ENCODE data around the gene GAB3. TPM values are rescaled to one million over a fixed set of nuclear protein-coding genes. Genes with fewer than 3 reads are reported as not detected.

The GAB3 gene
- polyA plus RNA-seq, 1 donor, result 3.2 TPM

DNA sequence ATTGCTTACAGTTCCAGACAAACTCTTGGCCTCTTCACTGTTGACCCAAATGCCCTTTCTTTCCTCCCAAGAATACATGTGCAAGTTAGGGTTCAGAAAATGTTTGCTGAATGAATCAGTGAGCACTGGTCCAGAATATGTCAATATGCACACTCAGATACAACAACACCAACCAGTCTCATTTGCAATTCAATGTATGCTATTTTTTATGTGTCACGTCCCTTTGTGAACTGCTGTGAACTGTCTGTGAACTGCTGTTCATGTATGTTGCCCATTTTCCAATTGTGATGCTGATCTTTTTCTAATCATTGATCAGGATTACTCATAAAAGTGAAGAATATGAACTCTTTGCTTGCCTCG, 17.8 kb downstream of the GAB3 start:
- DNase-seq, result no peak
- Histone ChIP-seq H3K4me1 (ENCODE audit: control insufficient read depth, insufficient read depth, low read length) (peaks cover 3% of the 10 kb centered on the region), H3K9me3 (ENCODE audit: control insufficient read depth, low read depth, low read length) (no peaks in the 10 kb centered on the region), H3K27me3 (ENCODE audit: control insufficient read depth, insufficient read depth, low read length) (no peaks in the 10 kb centered on the region), H3K4me3 (ENCODE audit: low read length) (no peak overlapping the region), H3K36me3 (ENCODE audit: control insufficient read depth, insufficient read depth, low read length) (no peaks in the 10 kb centered on the region), H3K27ac (ENCODE audit: low read length) (no peak overlapping the region)
- WGBS (ENCODE audit: insufficient coverage, low lambda C conversion rate), result no CpG with 5 or more reads among the region's 2 CpGs

DNA sequence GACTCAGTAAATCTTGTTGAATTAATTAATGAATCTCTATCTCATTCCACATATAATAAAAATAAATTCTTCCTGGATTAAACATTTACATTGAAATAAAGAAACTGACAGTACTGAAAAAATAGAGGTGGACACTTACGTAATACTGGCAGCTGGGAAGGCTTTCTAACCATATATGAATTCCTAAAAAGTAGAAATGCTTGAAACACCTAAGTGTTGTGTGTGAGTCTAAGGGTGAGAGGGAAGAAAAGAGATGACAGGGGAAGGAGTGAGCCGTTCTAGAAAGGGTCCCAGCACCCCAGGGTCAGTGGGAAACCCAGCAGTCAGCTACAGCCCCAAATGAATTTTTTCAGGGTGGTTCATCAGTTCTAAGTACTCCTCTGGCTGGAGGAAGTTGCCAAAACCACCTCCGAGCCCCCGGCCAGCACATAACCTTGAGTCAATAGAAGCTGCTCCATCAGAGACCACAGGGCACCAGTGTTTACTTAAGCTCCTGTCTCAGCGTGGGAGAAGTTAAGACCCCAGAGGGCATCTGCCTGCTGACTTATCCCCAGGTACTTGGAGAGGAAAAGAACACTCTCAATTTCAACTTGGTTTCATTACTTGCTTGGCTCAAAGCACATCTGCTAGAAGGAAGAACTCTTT, 18.3 kb downstream of the GAB3 start:
- no peak overlapping the region for H3K4me3 ChIP-seq (ENCODE audit: low read length)
- H3K4me1 ChIP-seq (ENCODE audit: control insufficient read depth, insufficient read depth, low read length), result peaks cover 3% of the 10 kb centered on the region
- no peaks in the 10 kb centered on the region for H3K36me3 ChIP-seq (ENCODE audit: control insufficient read depth, insufficient read depth, low read length)
- no peaks in the 10 kb centered on the region for H3K9me3 ChIP-seq (ENCODE audit: control insufficient read depth, low read depth, low read length)
- H3K27me3 ChIP-seq (ENCODE audit: control insufficient read depth, insufficient read depth, low read length), result no peaks in the 10 kb centered on the region
- WGBS (ENCODE audit: insufficient coverage, low lambda C conversion rate), result no CpG with 5 or more reads among the region's 5 CpGs
- no peak for DNase-seq
- no peak overlapping the region for H3K27ac ChIP-seq (ENCODE audit: low read length)

DNA sequence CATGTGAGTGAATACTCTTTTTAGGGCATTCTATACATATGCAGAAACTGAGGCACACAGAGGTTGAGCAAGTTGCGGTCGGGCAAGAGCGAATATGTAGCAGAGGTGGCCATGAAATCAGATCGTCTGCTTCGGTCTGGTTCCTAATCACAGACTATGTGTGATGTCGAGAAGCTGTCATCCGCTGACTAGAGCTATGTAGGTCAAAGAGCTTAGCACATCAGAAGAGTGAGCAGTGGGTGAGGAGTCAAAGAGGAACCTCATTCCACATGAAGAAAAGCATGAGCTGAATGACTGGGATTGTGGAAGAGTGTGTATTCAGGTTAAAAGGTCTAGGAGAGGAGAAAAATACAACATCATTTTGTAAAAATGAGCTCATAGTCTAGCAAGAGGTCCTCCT, 19.0 kb downstream of the GAB3 start:
- DNase-seq, result no peak
- H3K4me1 ChIP-seq (ENCODE audit: control insufficient read depth, insufficient read depth, low read length), result peaks cover 3% of the 10 kb centered on the region

DNA sequence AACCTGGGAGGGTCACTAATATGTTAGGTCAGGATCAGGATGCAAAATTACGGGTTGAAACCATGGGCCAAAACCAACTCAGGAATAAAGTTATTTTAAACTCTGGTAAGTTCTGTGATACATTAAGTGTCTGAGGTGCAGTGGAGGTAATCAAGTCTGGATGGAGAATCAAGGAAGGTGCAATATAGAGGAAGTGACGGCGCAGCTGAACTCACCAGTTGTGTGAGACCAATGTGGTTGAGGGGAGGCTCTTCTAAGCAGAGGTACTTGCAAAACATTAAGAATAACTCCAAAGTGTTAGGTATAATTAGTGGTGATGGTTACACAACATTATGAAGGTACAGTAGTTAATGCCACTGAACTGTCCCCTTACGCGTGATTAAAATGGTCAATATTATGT, 19.7 kb downstream of the GAB3 start:
- Histone ChIP-seq H3K4me1 (ENCODE audit: control insufficient read depth, insufficient read depth, low read length) (peaks cover 3% of the 10 kb centered on the region), H3K4me3 (ENCODE audit: low read length) (no peak overlapping the region), H3K36me3 (ENCODE audit: control insufficient read depth, insufficient read depth, low read length) (no peaks in the 10 kb centered on the region), H3K9me3 (ENCODE audit: control insufficient read depth, low read depth, low read length) (no peaks in the 10 kb centered on the region), H3K27ac (ENCODE audit: low read length) (no peak overlapping the region), H3K27me3 (ENCODE audit: control insufficient read depth, insufficient read depth, low read length) (no peaks in the 10 kb centered on the region)
- no CpG with 5 or more reads among the region's 5 CpGs for WGBS (ENCODE audit: insufficient coverage, low lambda C conversion rate)
- DNase-seq, result no peak

More for the DNA sequence above, 19.0 kb downstream of the GAB3 start:
- Histone ChIP-seq H3K4me3 (ENCODE audit: low read length) (no peak overlapping the region), H3K36me3 (ENCODE audit: control insufficient read depth, insufficient read depth, low read length) (no peaks in the 10 kb centered on the region), H3K9me3 (ENCODE audit: control insufficient read depth, low read depth, low read length) (no peaks in the 10 kb centered on the region), H3K27me3 (ENCODE audit: control insufficient read depth, insufficient read depth, low read length) (no peaks in the 10 kb centered on the region), H3K27ac (ENCODE audit: low read length) (no peak overlapping the region)
- 93% methylated on average over 3 of the region's 7 CpGs for WGBS (ENCODE audit: insufficient coverage, low lambda C conversion rate)

DNA sequence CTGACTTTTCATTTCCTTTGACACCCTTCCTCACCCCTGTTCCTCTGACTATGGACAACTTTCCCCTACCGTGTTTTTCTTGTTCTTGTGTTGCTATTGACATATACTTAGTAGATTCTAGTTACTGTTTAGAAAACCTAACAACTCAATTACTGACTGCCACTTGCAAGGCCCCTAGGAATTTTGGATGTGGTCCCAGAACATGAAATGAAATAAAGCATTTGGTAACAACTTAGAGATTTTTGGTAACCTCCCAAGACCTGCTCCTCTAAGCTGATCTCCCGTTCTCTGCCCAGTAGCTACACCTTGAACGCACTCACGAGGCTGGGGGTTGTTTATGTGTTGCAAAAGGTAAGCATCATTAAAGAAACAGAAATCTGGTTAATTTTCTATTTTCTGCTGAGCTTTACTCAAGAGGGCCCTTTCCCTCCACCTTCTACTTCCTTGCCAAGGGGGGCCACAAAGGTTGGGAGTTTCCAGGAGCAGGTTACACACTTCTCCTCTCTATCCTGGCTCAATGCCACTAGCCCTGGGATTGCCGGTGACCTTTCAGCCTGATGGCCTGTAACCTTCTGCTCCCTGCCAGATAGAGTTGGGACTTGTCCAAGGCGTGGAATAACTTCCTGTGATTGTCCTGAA, 20.5 kb downstream of the GAB3 start:
- H3K36me3 ChIP-seq (ENCODE audit: control insufficient read depth, insufficient read depth, low read length), result no peaks in the 10 kb centered on the region
- no peaks in the 10 kb centered on the region for H3K27me3 ChIP-seq (ENCODE audit: control insufficient read depth, insufficient read depth, low read length)
- H3K9me3 ChIP-seq (ENCODE audit: control insufficient read depth, low read depth, low read length), result no peaks in the 10 kb centered on the region
- DNase-seq, result no peak
- no peak overlapping the region for H3K27ac ChIP-seq (ENCODE audit: low read length)
- H3K4me1 ChIP-seq (ENCODE audit: control insufficient read depth, insufficient read depth, low read length), result peaks cover 3% of the 10 kb centered on the region
- no CpG with 5 or more reads among the region's 6 CpGs for WGBS (ENCODE audit: insufficient coverage, low lambda C conversion rate)
- H3K4me3 ChIP-seq (ENCODE audit: low read length), result no peak overlapping the region

DNA sequence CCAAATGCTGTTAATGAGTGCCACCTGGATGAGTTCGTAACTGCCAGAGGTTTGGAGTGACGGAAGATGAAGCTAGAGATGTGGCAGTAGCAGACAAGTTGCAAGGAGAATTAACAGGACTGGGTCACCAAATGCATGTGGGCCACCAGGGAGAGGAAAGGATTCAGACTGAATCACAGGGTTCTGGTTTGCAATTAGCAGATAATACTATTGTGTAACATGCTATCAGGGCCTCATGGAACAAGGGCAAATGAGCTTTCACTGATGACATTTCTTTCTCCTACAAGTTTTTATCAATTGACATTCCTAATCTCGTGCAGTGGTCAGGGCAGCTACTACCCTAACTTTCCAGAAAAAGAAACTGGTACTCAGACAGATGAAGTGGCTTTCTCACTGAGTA, 21.4 kb downstream of the GAB3 start:
- 60% methylated on average over 1 of the region's 3 CpGs for WGBS (ENCODE audit: insufficient coverage, low lambda C conversion rate)
- DNase-seq, result no peak
- H3K27me3 ChIP-seq (ENCODE audit: control insufficient read depth, insufficient read depth, low read length), result no peaks in the 10 kb centered on the region
- no peak overlapping the region for H3K4me3 ChIP-seq (ENCODE audit: low read length)
- no peaks in the 10 kb centered on the region for H3K36me3 ChIP-seq (ENCODE audit: control insufficient read depth, insufficient read depth, low read length)
- H3K27ac ChIP-seq (ENCODE audit: low read length), result no peak overlapping the region
- no peaks in the 10 kb centered on the region for H3K9me3 ChIP-seq (ENCODE audit: control insufficient read depth, low read depth, low read length)
- H3K4me1 ChIP-seq (ENCODE audit: control insufficient read depth, insufficient read depth, low read length), result peaks cover 2% of the 10 kb centered on the region

DNA sequence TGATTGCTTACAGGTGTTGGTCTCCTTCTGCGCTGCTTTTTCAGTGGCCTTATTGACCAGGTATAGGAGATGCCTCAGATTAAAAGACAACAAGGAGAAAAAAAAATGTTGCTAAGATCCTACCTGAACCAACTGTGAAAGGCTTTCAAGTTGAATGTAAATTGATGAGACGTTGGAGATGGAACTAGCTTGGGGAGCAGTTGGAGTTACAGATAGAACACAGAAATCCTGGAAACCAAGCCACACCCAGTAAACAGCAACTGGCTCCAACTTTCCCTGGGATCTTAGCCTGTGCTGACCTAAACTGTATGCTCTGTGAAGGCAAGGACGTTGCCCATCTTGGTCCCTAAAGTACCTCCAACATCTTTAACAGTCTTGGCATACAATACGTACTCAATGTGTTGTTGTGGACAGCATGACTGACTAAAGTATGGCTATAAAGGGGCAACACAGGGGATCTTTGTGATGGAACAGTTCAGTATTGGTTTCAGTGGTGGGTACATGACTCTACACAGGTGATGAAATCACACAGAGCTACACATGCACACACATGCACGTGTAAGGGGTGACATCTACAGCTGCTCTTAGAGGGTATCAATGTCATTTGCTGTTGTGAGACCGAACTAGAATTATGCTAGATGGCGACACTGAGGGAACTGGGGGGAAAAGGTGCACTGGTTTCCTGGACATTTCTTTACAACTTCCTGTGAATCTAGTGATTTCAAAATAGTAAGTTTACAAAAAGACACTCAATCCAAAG, 22.3 kb downstream of the GAB3 start:
- no peaks in the 10 kb centered on the region for H3K27me3 ChIP-seq (ENCODE audit: control insufficient read depth, insufficient read depth, low read length)
- peak overlapping the region; percentile 49 for H3K27ac ChIP-seq (ENCODE audit: low read length)
- WGBS (ENCODE audit: insufficient coverage, low lambda C conversion rate), result no CpG with 5 or more reads among the region's 7 CpGs
- no peaks in the 10 kb centered on the region for H3K36me3 ChIP-seq (ENCODE audit: control insufficient read depth, insufficient read depth, low read length)
- DNase-seq, result no peak
- no peaks in the 10 kb centered on the region for H3K4me1 ChIP-seq (ENCODE audit: control insufficient read depth, insufficient read depth, low read length)
- no peaks in the 10 kb centered on the region for H3K9me3 ChIP-seq (ENCODE audit: control insufficient read depth, low read depth, low read length)
- H3K4me3 ChIP-seq (ENCODE audit: low read length), result no peak overlapping the region

DNA sequence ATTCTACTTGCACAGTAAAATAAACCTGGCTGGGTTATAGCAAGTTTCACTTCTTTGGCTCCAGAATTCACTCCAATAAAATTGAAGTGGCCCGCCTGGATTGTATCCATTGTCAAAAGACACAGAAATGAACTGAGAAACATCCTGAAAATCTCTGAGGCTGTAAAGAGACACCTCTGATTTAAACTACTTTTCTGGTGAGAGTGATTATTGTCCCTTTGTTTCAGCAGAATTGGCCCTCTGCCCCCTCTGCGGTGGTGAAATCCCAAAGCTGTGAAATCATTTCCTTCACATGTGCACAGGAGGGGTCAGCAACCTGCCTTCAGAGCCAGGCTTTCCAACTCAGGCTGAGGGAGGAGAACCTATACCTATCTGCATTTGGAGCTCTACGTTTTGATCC, 23.0 kb downstream of the GAB3 start:
- Histone ChIP-seq H3K4me1 (ENCODE audit: control insufficient read depth, insufficient read depth, low read length) (no peaks in the 10 kb centered on the region), H3K27me3 (ENCODE audit: control insufficient read depth, insufficient read depth, low read length) (no peaks in the 10 kb centered on the region), H3K9me3 (ENCODE audit: control insufficient read depth, low read depth, low read length) (no peaks in the 10 kb centered on the region), H3K27ac (ENCODE audit: low read length) (peak overlapping the region; percentile 49), H3K4me3 (ENCODE audit: low read length) (no peak overlapping the region), H3K36me3 (ENCODE audit: control insufficient read depth, insufficient read depth, low read length) (no peaks in the 10 kb centered on the region)
- no CpG with 5 or more reads among the region's 3 CpGs for WGBS (ENCODE audit: insufficient coverage, low lambda C conversion rate)
- DNase-seq, result no peak

DNA sequence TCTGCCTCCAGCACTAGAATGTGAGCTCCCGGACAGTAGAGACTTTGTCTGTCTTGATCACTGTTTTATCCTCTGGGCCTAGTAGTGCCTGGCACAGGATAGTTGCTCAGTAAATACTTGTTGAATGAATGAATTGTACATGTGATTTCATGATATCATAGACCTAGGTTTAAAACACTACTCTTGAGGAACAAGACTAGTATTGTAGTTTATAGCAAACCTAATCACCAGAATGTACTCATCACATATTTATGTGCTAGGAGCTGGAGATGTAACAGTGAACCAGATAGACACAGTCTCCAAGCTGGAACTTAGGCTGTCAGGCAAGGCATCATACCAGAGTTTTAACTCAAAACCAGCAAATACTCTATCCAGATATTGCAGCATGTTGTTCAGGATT, 23.5 kb downstream of the GAB3 start:
- DNase-seq, result no peak
- no peaks in the 10 kb centered on the region for H3K36me3 ChIP-seq (ENCODE audit: control insufficient read depth, insufficient read depth, low read length)
- WGBS (ENCODE audit: insufficient coverage, low lambda C conversion rate), result no CpG with 5 or more reads among the region's 1 CpG
- no peak overlapping the region for H3K4me3 ChIP-seq (ENCODE audit: low read length)
- H3K4me1 ChIP-seq (ENCODE audit: control insufficient read depth, insufficient read depth, low read length), result no peaks in the 10 kb centered on the region
- H3K27ac ChIP-seq (ENCODE audit: low read length), result peak overlapping the region; percentile 23
- H3K27me3 ChIP-seq (ENCODE audit: control insufficient read depth, insufficient read depth, low read length), result no peaks in the 10 kb centered on the region
- H3K9me3 ChIP-seq (ENCODE audit: control insufficient read depth, low read depth, low read length), result no peaks in the 10 kb centered on the region

DNA sequence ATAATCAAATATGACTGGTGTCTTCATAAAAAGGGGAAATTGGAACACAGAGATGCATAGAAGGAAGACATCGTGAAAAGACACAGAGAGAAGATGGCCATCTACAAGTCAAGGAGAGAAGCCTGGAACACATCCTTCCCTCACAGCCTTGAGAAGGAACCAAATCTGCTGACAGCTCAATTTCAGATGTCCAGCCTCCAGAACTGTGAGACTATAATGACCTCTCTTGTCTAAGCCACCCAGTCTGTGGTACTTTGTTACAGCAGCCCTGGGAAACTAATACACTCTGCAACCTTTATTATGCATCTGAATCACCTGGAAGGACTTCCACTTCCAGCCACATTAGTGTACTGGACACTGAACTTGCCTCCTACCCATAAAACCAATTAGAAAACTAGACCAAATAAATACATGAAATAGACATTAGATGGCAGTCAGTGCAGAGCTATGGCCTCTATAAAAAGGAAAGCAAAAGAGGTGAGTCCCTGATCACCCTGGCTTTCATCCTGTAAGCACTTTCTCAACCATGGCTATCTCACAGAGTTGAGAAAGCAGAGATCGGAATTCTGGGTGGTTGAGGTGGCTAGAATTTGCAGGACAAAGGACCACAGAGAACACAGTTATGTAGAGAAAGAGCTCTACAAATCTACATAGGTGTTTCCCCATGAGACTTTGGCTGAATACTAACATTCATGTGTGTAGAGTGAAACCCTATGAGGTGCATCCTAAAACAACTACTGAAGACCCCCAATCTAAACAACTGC, 25.7 kb downstream of the GAB3 start:
- Histone ChIP-seq H3K36me3 (ENCODE audit: control insufficient read depth, insufficient read depth, low read length) (no peaks in the 10 kb centered on the region), H3K27me3 (ENCODE audit: control insufficient read depth, insufficient read depth, low read length) (no peaks in the 10 kb centered on the region), H3K27ac (ENCODE audit: low read length) (no peak overlapping the region), H3K4me3 (ENCODE audit: low read length) (no peak overlapping the region), H3K4me1 (ENCODE audit: control insufficient read depth, insufficient read depth, low read length) (no peaks in the 10 kb centered on the region), H3K9me3 (ENCODE audit: control insufficient read depth, low read depth, low read length) (no peaks in the 10 kb centered on the region)
- WGBS (ENCODE audit: insufficient coverage, low lambda C conversion rate), result no CpG with 5 or more reads among the region's 2 CpGs
- DNase-seq, result no peak
